ENCODE measurements around the gene TTN.

DNA sequence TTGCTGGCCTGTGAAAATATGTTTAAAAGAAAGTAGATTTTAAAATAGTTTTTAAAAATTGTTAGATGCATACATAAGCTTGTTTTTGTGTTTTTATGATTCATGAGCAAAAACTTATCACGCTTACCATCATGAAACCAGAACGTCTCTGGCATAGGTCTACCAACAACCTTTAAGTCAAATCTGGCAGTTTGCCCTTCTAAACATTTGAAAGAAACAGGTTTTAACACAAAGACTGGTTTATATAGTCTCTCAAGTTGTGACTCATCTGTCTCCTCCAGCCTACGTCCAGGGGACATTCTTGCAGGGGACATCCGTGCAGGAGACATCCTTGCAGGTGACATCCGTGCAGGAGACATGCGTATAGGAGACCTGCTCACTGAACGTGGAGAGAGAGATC is 29.6 kb downstream of the TTN start:
- TF ChIP-seq, protein P1, sequence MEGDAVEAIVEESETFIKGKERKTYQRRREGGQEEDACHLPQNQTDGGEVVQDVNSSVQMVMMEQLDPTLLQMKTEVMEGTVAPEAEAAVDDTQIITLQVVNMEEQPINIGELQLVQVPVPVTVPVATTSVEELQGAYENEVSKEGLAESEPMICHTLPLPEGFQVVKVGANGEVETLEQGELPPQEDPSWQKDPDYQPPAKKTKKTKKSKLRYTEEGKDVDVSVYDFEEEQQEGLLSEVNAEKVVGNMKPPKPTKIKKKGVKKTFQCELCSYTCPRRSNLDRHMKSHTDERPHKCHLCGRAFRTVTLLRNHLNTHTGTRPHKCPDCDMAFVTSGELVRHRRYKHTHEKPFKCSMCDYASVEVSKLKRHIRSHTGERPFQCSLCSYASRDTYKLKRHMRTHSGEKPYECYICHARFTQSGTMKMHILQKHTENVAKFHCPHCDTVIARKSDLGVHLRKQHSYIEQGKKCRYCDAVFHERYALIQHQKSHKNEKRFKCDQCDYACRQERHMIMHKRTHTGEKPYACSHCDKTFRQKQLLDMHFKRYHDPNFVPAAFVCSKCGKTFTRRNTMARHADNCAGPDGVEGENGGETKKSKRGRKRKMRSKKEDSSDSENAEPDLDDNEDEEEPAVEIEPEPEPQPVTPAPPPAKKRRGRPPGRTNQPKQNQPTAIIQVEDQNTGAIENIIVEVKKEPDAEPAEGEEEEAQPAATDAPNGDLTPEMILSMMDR (conservative IDR thresholded peaks at IDR 0.05; ENCODE audit: low read length), result no peak
- TF ChIP-seq EZH2phosphoT487 (IDR thresholded peaks at IDR 0.05; ENCODE audit: borderline replicate concordance, low read depth, low read length), result no peak
